Pancreas (tissue), 10 donors: ENCODE data around the gene TAT. TPM values are rescaled to one million over a fixed set of nuclear protein-coding genes. Genes with fewer than 3 reads are reported as not detected.
"Not testable (repeated sequence)": the region's sequence is repeated elsewhere in the genome, so short reads cannot be mapped to it uniquely, and the experiment has no call there.

ENCODE experiments used
- ATAC-seq, 4 donors: fragments of 200-7000 bp; cut with Tn5 transposase; one replicate each; pipeline versions ENCODE4 v1.8.0 to v1.9.1; 2020; ENCODE audit warnings: mild to moderate bottlenecking in 4 of 4, moderate library complexity in 4 of 4
- DNase-seq, 6 donors: peaks; one replicate each; pipeline ENCODE4 v3.0.0-alpha.2; 2020
- FAIRE-seq: peaks from 2 replicates; lab custom pipeline; 2012; peaks lifted over from hg19 to GRCh38; lab: Jason Lieb, UNC
- H3K27ac ChIP-seq, 4 donors: fragments of 200-600 bp; sonication (generic); 1 replicate in 3 of 4; 2 replicates in 1 of 4; pipeline versions ENCODE4 v1.5.0 to v1.8.0; 2020
- H3K27me3 ChIP-seq, 4 donors: fragments of 200-600 bp; one replicate each; pipeline ENCODE4 v1.8.0; 2021
- H3K36me3 ChIP-seq, 3 donors: fragments of 200-600 bp; sonication (generic) in 1 of 3; one replicate each; pipeline versions ENCODE4 v1.5.0 to v1.8.0; 2020 to 2021
- H3K4me1 ChIP-seq, 3 donors: fragments of 200-600 bp; one replicate each; pipeline ENCODE4 v1.8.0; 2021
- H3K4me3 ChIP-seq, 4 donors: fragments of 200-600 bp; sonication (generic) in 2 of 4; one replicate each; pipeline versions ENCODE4 v1.5.0 to v1.8.0; 2020 to 2021
- H3K9me3 ChIP-seq, 4 donors: fragments of 200-600 bp; one replicate each; pipeline ENCODE4 v1.8.0; 2021
- WGBS, 2 donors: extraction: QIAGEN DNeasy Blood & Tissue Kit; methylation state at CpG; one replicate each; pipeline ENCODE4 v1.1.7; 2013; 5-methylcytosine and 5-hydroxymethylcytosine counted together
- intact Hi-C, 3 donors: fragments of 100-400 bp; cut with DNase I; formaldehyde crosslinking; loops; one replicate each; pipeline versions ENCODE4 v1.11.1 to v1.14.2; 2022
- polyA plus RNA-seq, 2 donors: library from polyadenylated mRNA; stranded (reverse); fragments of 200-250 nt; gene quantifications; one replicate each; pipeline ENCODE4 v1.2.3, GENCODE V29; 2013
- total RNA-seq, 6 donors: library from RNA; stranded (reverse); fragmentation: NEBNext Ultra II Directional in 4 of 6; extraction: Animal tissue kit (Norgen Biotek cat#: 25700) in 4 of 6; gene quantifications; one replicate each; pipeline versions ENCODE4 v1.2.1 to v1.2.4, GENCODE V29; 2021 to 2023
- TF ChIP-seq, protein P1 (sequence below), 4 donors: fragments of 200-600 bp; sonication (generic) in 3 of 4; IDR thresholded peaks; one replicate each; pipeline versions ENCODE4 v1.5.0 to v1.8.0; 2021; ENCODE audit warnings: antibody characterized with exemption in 4 of 4
- donor health status: healthy with polysubstance abuse.
- donor health status: DM: no; HTN: no; CAD: no; lungs with moderate emphysema.
- donor health status: DM: no; HTN: no; CAD: no.
- donor health status: control.
- donor health status: control.
- donor health status: Bipolar disorder and iron deficiency.
- donor health status: DM: yes; HTN: yes; CAD: no.
- donor health status: DM: no; HTN: no; CAD: no.
- donor health status: DM: no; HTN: no; CAD: no.
- donor health status: DM: yes; HTN: yes; CAD: no.

Gene TAT
- total and polyA plus RNA-seq, 8 donors: 0.04 to 1.0 (median 0.12) TPM; not detected in 2

- Histone ChIP-seq H3K27ac (peak overlapping the region; percentile 72 to 90 (median 86)), H3K27me3 (no peaks in the 10 kb centered on the region), H3K4me3 (peak overlapping the region; percentile 26 to 53 (median 42)), H3K9me3 (no peaks in the 10 kb centered on the region), H3K4me1 (peaks cover 0 to 4% (median 4%) of the 10 kb centered on the region in 3 donors), H3K36me3 (no peaks in the 10 kb centered on the region)
- TF ChIP-seq, protein P1, sequence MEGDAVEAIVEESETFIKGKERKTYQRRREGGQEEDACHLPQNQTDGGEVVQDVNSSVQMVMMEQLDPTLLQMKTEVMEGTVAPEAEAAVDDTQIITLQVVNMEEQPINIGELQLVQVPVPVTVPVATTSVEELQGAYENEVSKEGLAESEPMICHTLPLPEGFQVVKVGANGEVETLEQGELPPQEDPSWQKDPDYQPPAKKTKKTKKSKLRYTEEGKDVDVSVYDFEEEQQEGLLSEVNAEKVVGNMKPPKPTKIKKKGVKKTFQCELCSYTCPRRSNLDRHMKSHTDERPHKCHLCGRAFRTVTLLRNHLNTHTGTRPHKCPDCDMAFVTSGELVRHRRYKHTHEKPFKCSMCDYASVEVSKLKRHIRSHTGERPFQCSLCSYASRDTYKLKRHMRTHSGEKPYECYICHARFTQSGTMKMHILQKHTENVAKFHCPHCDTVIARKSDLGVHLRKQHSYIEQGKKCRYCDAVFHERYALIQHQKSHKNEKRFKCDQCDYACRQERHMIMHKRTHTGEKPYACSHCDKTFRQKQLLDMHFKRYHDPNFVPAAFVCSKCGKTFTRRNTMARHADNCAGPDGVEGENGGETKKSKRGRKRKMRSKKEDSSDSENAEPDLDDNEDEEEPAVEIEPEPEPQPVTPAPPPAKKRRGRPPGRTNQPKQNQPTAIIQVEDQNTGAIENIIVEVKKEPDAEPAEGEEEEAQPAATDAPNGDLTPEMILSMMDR (IDR thresholded peaks at IDR 0.05): no peak
- no peak for FAIRE-seq
- intact Hi-C loops: no loop called here
- peak; percentile 27 to 44 (median 36) for ATAC-seq
- DNase-seq: peak in 1 of 6 donors; percentile 100
- 3% methylated on average over 19 of the region's 19 CpGs for WGBS, 2 donors
These were observed 12.4 kb downstream of the TAT start for GRCh38 chr16:71564335-71564967.

- no peaks in the 10 kb centered on the region for H3K27me3 ChIP-seq
- no peak for FAIRE-seq
- intact Hi-C loops: no loop called here
- no peak overlapping the region for H3K4me3 ChIP-seq
- TF ChIP-seq, protein P1 (IDR thresholded peaks at IDR 0.05): no peak
- no peak for ATAC-seq
- no peaks in the 10 kb centered on the region for H3K36me3 ChIP-seq
- H3K9me3 ChIP-seq: no peaks in the 10 kb centered on the region
- H3K4me1 ChIP-seq: peaks cover 0 to 4% (median 4%) of the 10 kb centered on the region in 3 donors
- H3K27ac ChIP-seq: no peak overlapping the region
- no peak for DNase-seq
- WGBS, 2 donors: 96 to 100% methylated on average over 1 of the region's 1 CpG
These were observed 14.3 kb downstream of the TAT start for GRCh38 chr16:71562552-71562951.

- H3K4me1 ChIP-seq, H3K27me3 ChIP-seq, H3K4me3 ChIP-seq, FAIRE-seq, intact Hi-C loops, H3K36me3 ChIP-seq, H3K9me3 ChIP-seq, H3K27ac ChIP-seq, ATAC-seq, DNase-seq: not testable (repeated sequence)
- WGBS, 2 donors: 81 to 82% methylated on average over 8 of the region's 8 CpGs
These were observed 15.0 kb downstream of the TAT start for GRCh38 chr16:71561886-71562285.

GRCh38 chr16:71559855-71560254, 17.0 kb downstream of the TAT start:
- no peaks in the 10 kb centered on the region for H3K27me3 ChIP-seq
- H3K4me1 ChIP-seq: no peaks in the 10 kb centered on the region
- TF ChIP-seq, protein P1 (IDR thresholded peaks at IDR 0.05): no peak
- no peaks in the 10 kb centered on the region for H3K9me3 ChIP-seq
- intact Hi-C loops: no loop called here
- H3K36me3 ChIP-seq: no peaks in the 10 kb centered on the region
- ATAC-seq: no peak
- H3K4me3 ChIP-seq: no peak overlapping the region
- DNase-seq: no peak
- FAIRE-seq: no peak
- no peak overlapping the region for H3K27ac ChIP-seq

DNA sequence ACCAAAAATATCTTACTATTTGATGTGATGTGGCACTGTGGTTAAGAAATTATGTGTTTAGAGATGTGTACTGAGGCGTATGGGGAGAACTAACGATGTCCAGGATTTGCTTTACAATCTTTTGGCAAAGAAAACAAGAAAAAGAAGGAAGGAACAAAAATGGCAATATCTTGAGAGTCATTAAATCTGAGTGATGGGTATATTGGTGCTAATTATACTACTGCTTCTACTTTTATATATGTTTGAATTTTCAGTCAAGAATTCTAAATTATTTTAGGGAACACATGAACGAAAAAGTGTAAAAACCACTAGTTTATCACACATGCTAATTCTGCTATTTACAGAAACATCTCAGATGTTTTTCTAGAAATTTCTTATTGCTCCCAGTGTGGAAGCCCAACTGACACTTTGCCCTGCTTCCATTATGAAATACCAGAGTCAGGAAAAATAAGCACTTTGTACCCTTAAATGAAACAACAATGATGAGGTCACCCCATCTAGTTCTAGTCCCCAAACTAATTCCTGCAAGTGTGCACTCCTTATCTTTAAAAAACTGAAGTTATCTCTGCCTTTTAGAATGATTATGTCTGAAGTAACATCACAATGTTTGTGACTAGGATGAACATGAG, 18.8 kb downstream of the TAT start:
- TF ChIP-seq, protein P1 (IDR thresholded peaks at IDR 0.05): no peak
- H3K27ac ChIP-seq: no peak overlapping the region
- no peak overlapping the region for H3K4me3 ChIP-seq
- no peak for ATAC-seq
- FAIRE-seq: no peak
- intact Hi-C loops: no loop called here
- DNase-seq: no peak
- no peaks in the 10 kb centered on the region for H3K4me1 ChIP-seq
- whole genome bisulfite sequencing, 2 donors: 61 to 69% methylated on average over 3 of the region's 3 CpGs
- H3K36me3 ChIP-seq: no peaks in the 10 kb centered on the region
- H3K27me3 ChIP-seq: no peaks in the 10 kb centered on the region
- no peaks in the 10 kb centered on the region for H3K9me3 ChIP-seq
